Subcutaneous adipose tissue (tissue), 4 donors: Measurements from ENCODE around the gene VBP1. TPM values are rescaled to one million over a fixed set of nuclear protein-coding genes. Genes with fewer than 3 reads are reported as not detected.

Experiments
- CTCF ChIP-seq: fragments of 450-650 bp; IDR thresholded peaks from one replicate; pipeline ENCODE4 v1.5.1; 2016; ENCODE audit warnings: low read depth, mild to moderate bottlenecking, control low read depth, antibody characterized with exemption, moderate library complexity
- total RNA-seq, 4 donors: library from RNA; depleted of rRNA; stranded (reverse); fragments of >200 nt; gene quantifications; one replicate each; pipeline ENCODE4 v1.1.0, GENCODE V29; 2016

Gene VBP1
- total RNA-seq, 4 donors from 2014 or later = 21.9 to 44.3 (median 26.8) TPM

- TF ChIP-seq CTCF = no peak
Observed at GRCh38 chrX:155266439-155266838, 50.2 kb downstream of the VBP1 start.

- TF ChIP-seq CTCF = no peak
Observed at GRCh38 chrX:155270969-155271368, 54.7 kb downstream of the VBP1 start.

- TF ChIP-seq CTCF = no peak
Observed at GRCh38 chrX:155279873-155280272, 63.6 kb downstream of the VBP1 start.

Other genes starting within 250 kb of the VBP1 start
- gene F8, start 193.7 kb upstream of the VBP1 start, total RNA-seq = 10 to 100 TPM; 21.1 to 56.3 (median 36.5) TPM
- 10 to 100 TPM; 46.1 to 83.5 (median 69.6) TPM for gene FUNDC2, start 189.6 kb upstream of the VBP1 start, total RNA-seq
- 10 to 100 TPM; 20.3 to 30.8 (median 25.0) TPM for gene CMC4, start 145.3 kb upstream of the VBP1 start, total RNA-seq
- 1 to 10 TPM; 1.0 to 8.6 (median 2.2) TPM for gene MTCP1, start 145.3 kb upstream of the VBP1 start, total RNA-seq
- 10 to 100 TPM; 12.8 to 18.7 (median 15.7) TPM for gene BRCC3, start 145.0 kb upstream of the VBP1 start, total RNA-seq
- under 1 TPM in 2 of 4 donors, not detected in 2; 0.49 to 0.51 TPM for gene RAB39B, start 48.0 kb downstream of the VBP1 start, total RNA-seq
- 10 to 100 TPM; 21.3 to 32.8 (median 27.9) TPM for gene CLIC2, start 118.2 kb downstream of the VBP1 start, total RNA-seq
- 1 to 10 TPM in 1 of 4 donors, not detected in 3; 2.0 TPM for gene F8A2, start 165.6 kb downstream of the VBP1 start, total RNA-seq
- gene F8A3, start 242.2 kb downstream of the VBP1 start, total RNA-seq = 10 to 100 TPM in 2 of 4 donors, 1 to 10 TPM in 2; 4.7 to 37.7 (median 10.2) TPM